ENCODE data around the gene RASA3.

DNA sequence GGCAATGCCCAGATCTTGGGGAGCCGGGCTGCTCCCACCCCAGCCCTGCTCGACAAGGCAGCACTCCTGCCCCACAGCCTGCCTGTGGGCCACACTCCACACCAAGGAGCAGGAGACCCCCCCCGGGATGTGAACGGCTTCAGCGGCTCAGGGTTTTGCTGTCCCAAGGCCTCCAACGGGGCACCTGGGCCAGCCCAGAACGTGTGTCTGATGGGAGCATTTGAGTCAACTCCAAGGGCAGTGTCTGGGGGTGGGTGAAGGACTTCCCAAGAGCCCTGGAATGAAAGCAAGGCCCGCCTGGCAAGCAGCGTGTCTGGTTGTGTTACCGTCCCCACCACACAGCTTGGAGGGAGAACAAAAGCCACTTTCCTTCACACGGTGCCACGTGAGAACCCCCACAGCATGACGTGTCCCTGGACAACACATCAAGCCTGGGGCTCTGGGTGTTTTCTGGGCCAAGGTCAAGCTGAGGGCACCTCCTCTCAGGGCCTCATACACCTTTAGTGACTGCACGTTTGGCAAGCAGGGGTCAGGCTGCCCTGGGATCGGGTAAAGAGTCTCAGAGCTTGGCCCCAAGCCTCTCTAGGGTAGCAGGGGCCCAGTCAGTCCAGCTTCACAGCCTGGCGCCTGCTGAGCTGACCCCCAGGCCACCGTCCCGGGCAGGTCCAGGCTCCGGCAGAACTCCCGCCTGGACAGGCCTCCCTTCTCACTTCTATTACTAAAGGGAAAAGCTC lies 164.5 kb downstream of the RASA3 start:
- TF ChIP-seq, protein P1, sequence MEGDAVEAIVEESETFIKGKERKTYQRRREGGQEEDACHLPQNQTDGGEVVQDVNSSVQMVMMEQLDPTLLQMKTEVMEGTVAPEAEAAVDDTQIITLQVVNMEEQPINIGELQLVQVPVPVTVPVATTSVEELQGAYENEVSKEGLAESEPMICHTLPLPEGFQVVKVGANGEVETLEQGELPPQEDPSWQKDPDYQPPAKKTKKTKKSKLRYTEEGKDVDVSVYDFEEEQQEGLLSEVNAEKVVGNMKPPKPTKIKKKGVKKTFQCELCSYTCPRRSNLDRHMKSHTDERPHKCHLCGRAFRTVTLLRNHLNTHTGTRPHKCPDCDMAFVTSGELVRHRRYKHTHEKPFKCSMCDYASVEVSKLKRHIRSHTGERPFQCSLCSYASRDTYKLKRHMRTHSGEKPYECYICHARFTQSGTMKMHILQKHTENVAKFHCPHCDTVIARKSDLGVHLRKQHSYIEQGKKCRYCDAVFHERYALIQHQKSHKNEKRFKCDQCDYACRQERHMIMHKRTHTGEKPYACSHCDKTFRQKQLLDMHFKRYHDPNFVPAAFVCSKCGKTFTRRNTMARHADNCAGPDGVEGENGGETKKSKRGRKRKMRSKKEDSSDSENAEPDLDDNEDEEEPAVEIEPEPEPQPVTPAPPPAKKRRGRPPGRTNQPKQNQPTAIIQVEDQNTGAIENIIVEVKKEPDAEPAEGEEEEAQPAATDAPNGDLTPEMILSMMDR (IDR thresholded peaks at IDR 0.05): no peak
- TF ChIP-seq POLR2AphosphoS5 (IDR thresholded peaks at IDR 0.05): no peak

Measured in gastroesophageal sphincter (tissue), 3 donors.